ENCODE measurements around the gene DNMBP.

DNA sequence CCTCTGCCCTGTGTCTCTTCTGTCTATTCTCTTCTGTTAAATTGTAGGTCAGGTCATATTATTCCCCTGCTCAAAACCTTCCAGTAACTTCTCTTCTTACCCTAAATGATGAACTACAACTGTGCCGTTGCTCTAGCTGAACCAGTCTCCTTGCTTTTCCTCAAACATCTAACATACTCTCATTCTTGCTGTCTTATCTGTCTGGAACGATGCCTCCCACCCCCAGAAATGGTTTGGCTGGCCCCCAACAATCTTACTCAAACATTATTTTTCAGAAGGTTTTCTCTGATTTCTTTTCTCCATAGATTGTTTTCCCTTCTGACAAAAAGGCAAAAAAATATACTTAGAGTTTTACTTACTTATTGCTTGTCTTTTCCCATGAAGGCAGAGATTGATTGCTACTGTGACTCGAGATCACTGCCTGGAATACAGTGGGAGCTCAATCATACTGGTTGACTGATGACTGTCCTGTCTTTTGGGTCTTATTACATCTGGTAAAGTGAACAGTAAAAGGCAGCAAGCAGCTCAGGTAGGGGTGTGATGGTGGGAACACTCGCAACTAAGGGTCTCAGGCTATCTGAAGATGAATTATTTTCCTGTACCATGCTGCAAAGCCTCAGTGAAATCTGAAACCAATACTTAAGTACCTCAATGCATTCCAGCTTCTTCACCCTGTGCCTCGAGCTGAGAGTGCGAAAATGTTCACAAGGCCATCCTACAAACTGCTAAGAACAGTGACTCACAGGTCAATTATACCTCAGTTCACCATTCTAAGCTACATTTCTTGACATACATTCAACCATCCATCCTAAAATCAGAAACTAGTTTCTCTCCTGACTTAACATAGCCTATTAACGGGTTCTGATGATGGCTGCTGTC lies 67.6 kb downstream of the DNMBP start:
- TF ChIP-seq, protein P1, sequence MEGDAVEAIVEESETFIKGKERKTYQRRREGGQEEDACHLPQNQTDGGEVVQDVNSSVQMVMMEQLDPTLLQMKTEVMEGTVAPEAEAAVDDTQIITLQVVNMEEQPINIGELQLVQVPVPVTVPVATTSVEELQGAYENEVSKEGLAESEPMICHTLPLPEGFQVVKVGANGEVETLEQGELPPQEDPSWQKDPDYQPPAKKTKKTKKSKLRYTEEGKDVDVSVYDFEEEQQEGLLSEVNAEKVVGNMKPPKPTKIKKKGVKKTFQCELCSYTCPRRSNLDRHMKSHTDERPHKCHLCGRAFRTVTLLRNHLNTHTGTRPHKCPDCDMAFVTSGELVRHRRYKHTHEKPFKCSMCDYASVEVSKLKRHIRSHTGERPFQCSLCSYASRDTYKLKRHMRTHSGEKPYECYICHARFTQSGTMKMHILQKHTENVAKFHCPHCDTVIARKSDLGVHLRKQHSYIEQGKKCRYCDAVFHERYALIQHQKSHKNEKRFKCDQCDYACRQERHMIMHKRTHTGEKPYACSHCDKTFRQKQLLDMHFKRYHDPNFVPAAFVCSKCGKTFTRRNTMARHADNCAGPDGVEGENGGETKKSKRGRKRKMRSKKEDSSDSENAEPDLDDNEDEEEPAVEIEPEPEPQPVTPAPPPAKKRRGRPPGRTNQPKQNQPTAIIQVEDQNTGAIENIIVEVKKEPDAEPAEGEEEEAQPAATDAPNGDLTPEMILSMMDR (IDR thresholded peaks at IDR 0.05): no peak
- TF ChIP-seq EP300 (IDR thresholded peaks at IDR 0.05) (no peak), POLR2A (IDR thresholded peaks at IDR 0.05) (no peak)

All from tibial nerve (tissue), 4 donors.